Posterior cingulate gyrus (tissue), 11 donors: Measurements from ENCODE around the gene SYN1.

Source experiments
- DNase-seq, 10 donors: peaks; one replicate each; pipeline versions ENCODE4 v3.0.0 to v3.0.0-alpha.2; 2020 to 2021; ENCODE audit warnings: mixed read lengths in 3 of 10
- intact Hi-C: fragments of 100-400 bp; cut with DNase I; formaldehyde crosslinking; loops from one replicate; pipeline ENCODE4 v1.15.1; 2023

The SYN1 gene

GRCh38 chrX:47637546-47638195 lies 18.0 kb upstream of the SYN1 start:
- intact Hi-C loops: no loop called here
- DNase-seq: peak in 7 of 10 donors; percentile 23 to 88 (median 48)

GRCh38 chrX:47634871-47635575 lies 15.4 kb upstream of the SYN1 start:
- intact Hi-C loops: no loop called here
- DNase-seq: no peak

- intact Hi-C loops: no loop called here
- DNase-seq: no peak
These were observed 14.3 kb upstream of the SYN1 start for GRCh38 chrX:47633689-47634590.

- intact Hi-C loops: no loop called here
- DNase-seq: no peak
These were observed 13.0 kb upstream of the SYN1 start for GRCh38 chrX:47632666-47633065.

- DNase-seq: no peak
- intact Hi-C loops: no loop called here
These were observed 12.0 kb upstream of the SYN1 start for GRCh38 chrX:47631676-47632075.

GRCh38 chrX:47629419-47630200 lies 10.0 kb upstream of the SYN1 start, which contains the start of gene CFP:
TSS of gene CFP (minus strand) at chrX:47629930. CDS start at chrX:47629844, 86 bp downstream.
- DNase-seq: no peak
- intact Hi-C loops: no loop called here

GRCh38 chrX:47628982-47629381 lies 9.3 kb upstream of the SYN1 start:
- DNase-seq: no peak
- intact Hi-C loops: no loop called here

GRCh38 chrX:47625365-47625764 lies 5.7 kb upstream of the SYN1 start:
- intact Hi-C loops: no loop called here
- peak in 1 of 10 donors; percentile 13 for DNase-seq

GRCh38 chrX:47623540-47624027 lies 3.9 kb upstream of the SYN1 start:
- DNase-seq: peak in 9 of 10 donors; percentile 35 to 96 (median 74)
- intact Hi-C loops: no loop called here

GRCh38 chrX:47621851-47622250 lies 2.2 kb upstream of the SYN1 start:
- DNase-seq: no peak
- intact Hi-C loops: no loop called here

GRCh38 chrX:47620303-47620685 lies 637 bp upstream of the SYN1 start:
- intact Hi-C loops: no loop called here
- no peak for DNase-seq

- no peak for DNase-seq
- intact Hi-C loops: no loop called here
These were observed 653 bp downstream of the SYN1 start for GRCh38 chrX:47618923-47619485.

GRCh38 chrX:47614618-47615017 lies 5.0 kb downstream of the SYN1 start:
- no peak for DNase-seq
- intact Hi-C loops: no loop called here

GRCh38 chrX:47613082-47613481 lies 6.6 kb downstream of the SYN1 start:
- DNase-seq: peak in 6 of 10 donors; percentile 29 to 88 (median 52)
- intact Hi-C loops: no loop called here

GRCh38 chrX:47612418-47612817 lies 7.2 kb downstream of the SYN1 start:
- no peak for DNase-seq
- intact Hi-C loops: no loop called here

- intact Hi-C loops: no loop called here
- DNase-seq: no peak
These were observed 7.7 kb downstream of the SYN1 start for GRCh38 chrX:47611926-47612325.

GRCh38 chrX:47611489-47611888 lies 8.2 kb downstream of the SYN1 start:
- no peak for DNase-seq
- intact Hi-C loops: no loop called here

GRCh38 chrX:47610511-47610910 lies 9.1 kb downstream of the SYN1 start:
- no peak for DNase-seq
- intact Hi-C loops: no loop called here

- intact Hi-C loops: no loop called here
- DNase-seq: peak in 6 of 10 donors; percentile 32 to 91 (median 54)
These were observed 11.4 kb downstream of the SYN1 start for GRCh38 chrX:47608130-47608810.
